Glomerular visceral epithelial cell (primary cell): Measurements from ENCODE around the gene GPER1.
A peak's percentile ranks its signal among the peaks of the same experiment; 100 is the strongest.

Experiments used
- DNase-seq: peaks from one replicate; pipeline ENCODE4 v3.0.0-alpha.2; 2016; ENCODE audit errors: extremely low spot score

Gene GPER1

DNA sequence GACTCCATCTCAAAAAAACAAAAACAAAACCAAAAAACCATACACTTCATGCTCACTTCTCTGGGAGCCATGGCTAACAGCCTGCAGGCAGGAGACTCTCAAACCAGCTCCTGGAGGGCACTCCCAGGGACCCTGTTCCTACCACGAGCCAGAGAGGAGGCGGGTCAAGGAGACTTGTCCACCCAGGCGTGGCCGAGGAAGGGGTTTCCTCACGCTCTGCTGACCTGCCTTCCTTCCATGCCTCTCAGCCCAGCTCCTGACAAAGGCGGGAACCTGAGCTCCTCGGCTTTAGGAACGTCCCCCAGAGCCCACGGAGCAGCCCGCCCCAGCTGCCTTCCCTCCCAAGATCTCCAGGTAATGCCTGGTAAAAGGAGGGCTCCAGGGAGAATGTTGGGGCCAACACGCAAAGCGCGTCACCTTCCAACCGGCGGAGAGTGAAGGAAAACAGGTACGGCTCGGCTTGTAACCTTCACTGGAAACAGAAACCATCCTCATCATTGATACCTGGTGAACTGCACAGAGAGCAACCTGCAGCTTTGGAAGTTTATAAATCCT is 34.0 kb upstream of the GPER1 start:
- DNase-seq, result no peak

DNA sequence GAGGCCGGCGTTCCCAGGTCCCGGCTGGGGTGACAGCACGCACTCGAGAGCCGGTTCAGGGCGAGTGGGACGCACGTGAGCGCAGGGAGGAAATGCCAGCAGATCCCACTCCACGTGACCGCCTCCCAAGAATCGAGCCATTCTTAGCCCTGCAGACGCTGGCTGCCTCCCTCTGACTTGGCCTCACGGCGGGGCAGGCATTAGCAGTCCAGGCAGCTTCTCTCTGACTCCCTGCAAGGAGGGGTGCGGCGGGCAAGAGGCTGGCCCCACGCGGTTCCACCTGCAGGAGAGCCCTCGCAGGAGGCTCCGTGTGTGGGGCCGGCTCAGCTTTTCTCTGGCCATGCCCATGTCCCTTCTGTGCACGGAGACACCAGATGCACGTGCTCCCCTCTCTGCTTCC is 33.5 kb upstream of the GPER1 start:
- no peak for DNase-seq

DNA sequence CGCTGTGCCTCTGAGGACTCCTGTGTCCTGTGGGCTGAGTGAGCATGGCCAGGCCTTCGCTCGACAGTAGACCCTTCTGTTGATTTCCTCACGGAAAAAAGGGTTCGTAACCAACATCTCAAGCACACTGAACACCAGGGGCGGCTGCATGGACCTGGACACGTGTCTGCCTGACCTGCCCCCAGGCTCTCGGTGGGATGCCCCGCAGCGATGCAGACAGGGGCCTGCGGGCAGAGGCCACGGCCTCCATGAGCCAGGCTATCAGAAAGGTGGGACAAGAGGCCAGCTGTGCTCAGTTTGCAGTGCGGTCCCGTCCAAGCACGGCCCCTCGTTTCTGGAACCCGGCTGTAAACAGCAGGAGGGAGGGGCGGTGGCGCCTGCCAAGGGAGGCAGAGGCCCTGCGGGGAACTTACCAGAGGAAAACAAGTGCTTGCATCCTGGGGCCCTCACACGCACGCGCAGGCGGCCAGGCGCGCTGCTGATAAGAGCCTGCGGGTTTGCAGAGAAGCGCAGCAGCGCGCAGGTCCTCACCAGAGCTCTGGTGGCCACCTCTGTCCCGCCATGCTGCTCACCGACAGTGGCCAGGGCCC is 33.0 kb upstream of the GPER1 start:
- DNase-seq, result no peak

DNA sequence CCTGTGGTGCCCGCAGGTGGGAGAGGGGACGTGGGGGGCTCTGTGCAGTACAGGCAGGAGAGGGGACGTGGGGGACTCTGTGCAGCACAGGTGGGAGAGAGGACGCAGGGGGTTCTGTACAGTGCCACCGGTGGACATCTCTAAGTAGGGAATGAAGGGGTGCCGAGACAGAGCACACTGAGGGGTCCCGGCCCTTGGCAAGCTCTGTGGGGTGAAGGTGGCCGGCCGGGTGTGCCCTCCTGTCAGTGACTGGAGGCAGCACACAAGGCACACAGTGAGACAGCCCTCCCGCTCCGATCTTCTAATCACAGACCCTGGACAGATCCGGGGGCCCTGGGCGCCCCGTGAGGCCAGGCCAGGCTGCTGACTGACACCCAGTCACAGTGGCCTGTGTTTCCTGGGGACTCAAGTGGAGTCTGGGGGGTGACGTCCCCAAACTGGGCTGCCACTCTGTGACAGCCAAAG is 32.4 kb upstream of the GPER1 start:
- no peak for DNase-seq

DNA sequence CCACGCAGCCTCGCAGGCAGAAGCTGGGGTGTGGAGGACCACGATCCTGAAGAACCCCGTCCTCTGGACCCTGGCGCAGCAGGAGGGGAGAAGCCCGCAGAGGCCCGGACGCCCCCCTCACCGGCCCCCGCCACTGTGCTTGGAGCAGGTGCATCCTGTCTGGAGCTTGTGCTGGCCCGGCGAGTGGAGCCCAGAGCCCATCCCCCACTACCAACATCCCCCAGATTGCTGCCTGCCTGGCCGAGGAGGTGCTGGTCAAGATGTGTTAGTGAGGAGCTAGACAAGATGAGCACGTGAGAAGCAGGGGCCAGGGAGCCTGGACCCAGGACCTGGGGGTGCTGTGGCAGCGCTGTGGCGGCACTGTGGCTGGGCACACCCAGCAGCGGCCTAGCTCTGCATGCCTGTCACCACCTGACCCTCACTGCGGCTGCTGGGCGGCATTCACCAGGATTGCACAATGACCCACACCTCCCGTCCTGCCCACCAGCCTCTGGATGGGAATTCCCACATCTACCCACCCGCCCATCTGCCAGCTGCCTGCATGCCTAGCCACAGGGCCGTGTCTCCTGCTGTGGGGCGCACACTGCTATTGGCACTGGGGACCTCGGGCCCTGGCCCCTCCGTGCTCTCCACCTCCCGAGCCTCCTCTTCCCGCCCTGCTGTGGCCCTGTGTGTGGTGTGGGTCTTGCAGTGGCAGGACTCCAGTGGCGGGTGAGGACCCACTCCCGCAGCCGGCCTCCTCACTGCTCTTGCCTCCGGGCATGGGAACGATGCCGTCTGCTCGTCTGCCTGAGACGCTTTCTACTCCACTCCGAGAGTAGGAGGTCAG is 31.7 kb upstream of the GPER1 start:
- peak; percentile 63 for DNase-seq

DNA sequence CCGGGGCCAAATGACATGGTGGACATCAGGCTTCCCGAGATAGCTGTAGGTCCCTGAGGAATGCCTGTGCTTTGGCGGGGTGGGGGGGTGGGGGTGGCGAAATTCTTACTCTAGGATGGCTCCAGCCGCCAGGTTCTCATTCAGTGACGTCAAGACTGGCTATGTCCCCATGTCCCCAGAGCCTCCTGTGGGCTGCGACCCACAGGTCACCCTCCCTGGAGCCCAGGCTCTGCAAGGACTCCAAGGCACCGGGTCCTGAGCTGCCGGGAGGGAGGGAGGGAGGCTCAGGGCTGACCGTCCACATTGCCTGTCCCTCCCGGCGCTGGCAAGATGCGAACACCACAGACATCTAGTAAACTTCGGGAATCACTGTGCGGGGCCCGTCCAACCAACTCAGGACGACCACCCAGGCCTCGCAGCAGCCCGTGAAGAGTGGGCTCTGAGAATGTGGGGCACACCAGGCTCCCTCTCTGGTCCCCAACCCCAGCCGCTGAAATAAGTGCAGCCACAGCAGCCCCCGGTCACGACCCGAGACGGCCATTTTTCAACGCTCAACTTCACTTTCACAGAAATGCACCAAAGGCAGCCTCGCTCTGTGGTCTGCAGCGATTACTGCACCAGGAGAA is 31.0 kb upstream of the GPER1 start:
- DNase-seq, result no peak

DNA sequence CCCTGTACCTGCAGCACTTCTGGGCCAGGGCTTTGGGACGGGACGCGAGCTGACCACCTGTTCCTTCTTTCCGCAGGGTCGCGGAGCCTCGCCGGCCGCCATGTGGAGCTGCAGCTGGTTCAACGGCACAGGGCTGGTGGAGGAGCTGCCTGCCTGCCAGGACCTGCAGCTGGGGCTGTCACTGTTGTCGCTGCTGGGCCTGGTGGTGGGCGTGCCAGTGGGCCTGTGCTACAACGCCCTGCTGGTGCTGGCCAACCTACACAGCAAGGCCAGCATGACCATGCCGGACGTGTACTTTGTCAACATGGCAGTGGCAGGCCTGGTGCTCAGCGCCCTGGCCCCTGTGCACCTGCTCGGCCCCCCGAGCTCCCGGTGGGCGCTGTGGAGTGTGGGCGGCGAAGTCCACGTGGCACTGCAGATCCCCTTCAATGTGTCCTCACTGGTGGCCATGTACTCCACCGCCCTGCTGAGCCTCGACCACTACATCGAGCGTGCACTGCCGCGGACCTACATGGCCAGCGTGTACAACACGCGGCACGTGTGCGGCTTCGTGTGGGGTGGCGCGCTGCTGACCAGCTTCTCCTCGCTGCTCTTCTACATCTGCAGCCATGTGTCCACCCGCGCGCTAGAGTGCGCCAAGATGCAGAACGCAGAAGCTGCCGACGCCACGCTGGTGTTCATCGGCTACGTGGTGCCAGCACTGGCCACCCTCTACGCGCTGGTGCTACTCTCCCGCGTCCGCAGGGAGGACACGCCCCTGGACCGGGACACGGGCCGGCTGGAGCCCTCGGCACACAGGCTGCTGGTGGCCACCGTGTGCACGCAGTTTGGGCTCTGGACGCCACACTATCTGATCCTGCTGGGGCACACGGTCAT is 30.3 kb upstream of the GPER1 start:
- no peak for DNase-seq

DNA sequence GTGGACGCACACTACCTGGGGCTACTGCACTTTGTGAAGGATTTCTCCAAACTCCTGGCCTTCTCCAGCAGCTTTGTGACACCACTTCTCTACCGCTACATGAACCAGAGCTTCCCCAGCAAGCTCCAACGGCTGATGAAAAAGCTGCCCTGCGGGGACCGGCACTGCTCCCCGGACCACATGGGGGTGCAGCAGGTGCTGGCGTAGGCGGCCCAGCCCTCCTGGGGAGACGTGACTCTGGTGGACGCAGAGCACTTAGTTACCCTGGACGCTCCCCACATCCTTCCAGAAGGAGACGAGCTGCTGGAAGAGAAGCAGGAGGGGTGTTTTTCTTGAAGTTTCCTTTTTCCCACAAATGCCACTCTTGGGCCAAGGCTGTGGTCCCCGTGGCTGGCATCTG is 29.6 kb upstream of the GPER1 start:
- no peak for DNase-seq

DNA sequence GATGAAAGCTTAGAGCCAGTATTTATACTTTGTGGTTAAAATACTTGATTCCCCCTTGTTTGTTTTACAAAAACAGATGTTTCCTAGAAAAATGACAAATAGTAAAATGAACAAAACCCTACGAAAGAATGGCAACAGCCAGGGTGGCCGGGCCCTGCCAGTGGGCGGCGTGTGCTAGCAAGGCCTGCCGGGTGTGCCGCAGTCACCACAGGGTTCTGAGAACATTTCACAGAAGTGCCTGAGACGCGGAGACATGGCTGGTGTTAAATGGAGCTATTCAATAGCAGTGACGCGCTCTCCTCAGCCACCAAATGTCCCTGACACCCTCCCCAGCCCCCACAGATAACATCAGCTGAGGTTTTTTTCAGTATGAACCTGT is 29.1 kb upstream of the GPER1 start:
- DNase-seq, result no peak

DNA sequence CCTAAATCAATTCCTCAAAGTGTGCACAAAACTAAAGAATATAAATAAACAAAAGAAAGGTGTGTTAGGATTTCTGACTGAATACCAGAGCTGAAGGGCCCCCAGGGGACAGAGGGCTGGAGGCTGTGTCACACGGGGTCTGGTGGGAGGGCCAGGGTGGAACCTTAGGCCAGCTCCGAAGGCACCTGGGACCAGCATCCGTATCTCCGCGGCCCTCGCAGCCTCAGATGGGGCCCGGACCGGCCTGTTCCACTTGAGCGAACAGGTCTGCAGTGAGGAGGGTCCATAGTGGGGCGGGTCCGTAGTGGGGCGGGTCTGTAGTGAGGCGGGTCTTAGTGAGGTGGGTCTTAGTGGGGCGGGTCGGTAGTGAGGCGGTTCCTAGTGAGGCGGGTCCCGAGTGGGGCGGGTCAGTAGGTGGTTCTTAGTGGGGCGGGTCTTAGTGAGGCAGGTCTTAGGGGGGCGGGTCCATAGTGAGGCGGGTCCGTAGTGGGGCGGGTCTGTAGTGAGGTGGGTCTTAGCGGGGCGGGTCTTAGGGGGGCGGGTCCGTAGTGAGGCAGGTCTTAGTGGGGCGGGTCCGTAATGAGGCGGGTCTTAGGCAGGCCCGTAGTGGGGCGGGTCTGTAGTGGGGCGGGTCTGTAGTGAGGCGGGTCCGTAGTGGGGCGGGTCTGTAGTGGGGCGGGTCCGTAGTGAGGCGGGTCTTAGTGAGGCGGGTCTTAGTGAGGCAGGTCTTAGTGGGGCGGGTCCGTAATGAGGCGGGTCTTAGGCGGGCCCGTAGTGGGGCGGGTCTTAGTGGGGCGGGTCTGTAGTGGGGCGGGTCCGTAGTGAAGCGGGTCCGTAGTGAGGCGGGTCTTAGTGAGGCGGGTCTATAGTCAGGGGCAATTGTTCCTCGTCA is 28.5 kb upstream of the GPER1 start:
- DNase-seq, result no peak

DNA sequence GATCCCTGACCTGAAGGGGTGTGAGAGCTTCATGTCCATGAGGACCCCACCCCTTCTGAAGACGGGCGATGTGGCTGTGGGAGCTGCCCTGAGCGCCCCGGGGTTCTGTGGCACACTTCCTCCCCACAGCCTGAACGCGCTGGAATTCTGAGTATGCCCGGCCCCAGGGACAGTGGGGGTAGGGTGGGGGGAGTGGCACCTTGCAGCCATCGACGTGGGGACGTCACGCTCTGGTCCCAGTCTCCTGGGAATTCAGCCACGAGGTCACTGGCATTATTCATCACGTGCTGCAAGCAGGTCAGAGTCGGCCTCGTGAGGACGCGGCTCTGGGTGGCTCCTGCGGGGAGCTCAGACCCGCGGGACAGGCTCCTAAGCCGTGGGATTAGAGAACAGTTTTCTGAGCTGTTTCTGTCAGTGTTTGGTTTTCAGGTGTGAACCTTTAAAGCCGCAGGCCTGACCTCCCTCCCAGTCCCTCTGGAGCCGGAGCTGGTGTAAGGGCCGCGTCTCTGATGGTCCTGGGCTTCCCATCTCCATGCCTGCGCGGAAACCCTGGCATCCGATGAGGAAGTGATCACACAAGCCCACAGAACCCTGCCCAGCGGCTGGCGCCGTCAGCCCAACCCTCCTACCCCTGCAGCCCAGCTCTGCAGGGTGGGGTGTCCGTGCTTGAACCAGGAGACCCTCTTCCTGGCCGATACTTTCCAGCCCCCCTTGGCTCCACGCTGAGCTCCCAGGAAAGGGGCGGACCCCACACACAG is 27.4 kb upstream of the GPER1 start:
- no peak for DNase-seq

DNA sequence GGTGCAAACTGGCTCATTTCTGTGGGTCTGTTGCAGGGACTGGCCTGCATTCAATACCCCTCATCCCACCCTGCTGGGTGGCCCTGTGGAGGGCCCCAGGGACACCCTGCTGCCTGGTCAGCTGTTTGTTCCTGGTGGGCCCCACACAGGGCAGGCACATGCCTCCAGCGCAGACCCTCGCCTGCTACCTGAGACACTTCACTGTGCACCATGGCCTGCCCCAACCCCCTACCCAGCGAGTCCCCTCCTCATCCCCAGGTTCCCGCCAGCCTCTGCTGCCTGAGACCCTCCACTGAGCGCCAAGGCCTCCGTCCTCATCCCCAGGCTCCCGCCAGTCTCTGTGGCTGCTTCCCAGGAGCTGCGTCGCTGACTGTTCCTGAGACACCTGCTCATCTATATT is 26.7 kb upstream of the GPER1 start:
- DNase-seq, result no peak

DNA sequence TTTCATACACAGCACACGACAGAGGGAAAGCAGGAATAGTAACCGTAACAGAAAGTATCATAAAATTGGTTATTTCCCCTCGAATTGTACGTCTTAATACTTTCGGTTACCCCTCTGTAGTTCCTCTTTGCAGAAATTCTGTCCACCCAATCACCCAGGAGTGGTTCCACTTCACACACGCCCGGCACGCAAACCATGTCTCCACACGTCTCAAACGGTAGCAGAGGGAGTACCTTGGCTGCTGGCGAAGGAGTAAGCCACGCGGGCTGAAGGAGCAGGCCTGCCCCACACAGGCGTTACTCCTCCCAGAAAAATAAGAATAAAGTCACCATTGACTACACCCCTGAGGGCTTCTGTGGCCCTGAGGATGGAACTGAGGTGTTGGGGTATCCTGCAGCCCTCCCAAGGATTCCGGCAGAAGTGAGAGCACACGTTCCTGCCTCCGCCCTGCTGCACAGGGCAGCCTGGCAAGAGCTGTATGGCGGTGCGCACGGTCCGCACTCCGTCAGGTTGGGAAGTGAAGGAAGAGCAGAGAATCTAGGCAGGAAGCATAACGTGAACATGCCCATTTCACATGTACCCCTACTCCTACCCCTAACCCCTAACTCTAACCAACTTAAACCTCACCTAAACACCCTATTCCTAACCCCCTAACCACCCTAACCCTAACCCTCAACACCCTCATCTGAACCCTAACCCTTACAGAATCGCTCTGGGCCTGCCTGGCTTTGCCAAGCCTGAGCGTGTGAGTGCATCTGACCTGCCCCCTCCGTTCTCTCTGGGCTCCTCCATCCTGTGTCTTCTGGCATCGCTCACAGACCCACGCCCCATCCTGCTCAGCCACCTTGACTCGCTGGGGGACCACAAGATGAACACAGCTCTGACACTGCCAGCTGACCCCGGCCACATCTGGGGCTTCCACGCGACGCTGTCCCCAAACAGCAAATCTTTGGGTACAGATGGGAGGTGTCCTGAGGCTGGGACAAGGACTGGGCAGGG is 25.3 kb upstream of the GPER1 start:
- no peak for DNase-seq

DNA sequence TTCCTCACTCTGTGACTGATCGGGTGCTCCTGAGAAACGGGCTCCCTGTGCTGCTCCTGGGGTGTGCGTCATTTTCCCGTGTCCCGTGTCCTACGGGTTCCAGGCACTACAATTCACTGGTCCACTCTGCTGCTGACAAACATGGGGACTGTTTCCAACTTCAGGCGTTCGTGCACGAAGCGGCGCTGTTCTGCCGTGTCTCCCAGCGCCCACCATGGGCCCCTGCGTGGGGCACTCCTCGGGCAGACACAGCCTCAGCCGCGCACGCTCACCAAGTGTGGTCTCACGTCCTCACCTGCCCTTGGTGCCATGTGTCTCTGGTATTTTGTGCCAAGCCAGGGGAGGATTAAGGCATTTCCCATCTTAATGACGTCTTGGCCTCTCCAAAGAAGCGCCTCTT is 24.6 kb upstream of the GPER1 start:
- no peak for DNase-seq

DNA sequence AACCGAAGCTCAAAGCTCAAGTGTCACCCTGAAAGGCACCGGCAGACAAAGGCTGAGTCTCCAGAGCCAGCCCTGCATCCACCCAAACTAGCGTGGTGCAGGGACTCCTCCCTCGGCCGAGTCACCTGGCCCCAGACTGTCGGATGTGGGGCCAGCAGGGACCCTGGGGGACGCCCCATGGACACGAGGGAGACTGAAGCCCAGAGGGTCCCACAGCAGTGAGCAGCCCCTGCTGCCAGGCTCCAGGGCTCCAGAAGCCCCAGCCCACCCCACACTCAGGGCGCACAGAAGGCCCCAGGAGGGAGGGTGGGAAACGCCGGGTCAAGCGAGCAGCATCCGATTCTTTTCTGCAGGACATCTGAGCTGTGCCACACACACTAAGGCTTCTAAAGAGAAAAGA is 23.3 kb upstream of the GPER1 start:
- DNase-seq, result no peak

DNA sequence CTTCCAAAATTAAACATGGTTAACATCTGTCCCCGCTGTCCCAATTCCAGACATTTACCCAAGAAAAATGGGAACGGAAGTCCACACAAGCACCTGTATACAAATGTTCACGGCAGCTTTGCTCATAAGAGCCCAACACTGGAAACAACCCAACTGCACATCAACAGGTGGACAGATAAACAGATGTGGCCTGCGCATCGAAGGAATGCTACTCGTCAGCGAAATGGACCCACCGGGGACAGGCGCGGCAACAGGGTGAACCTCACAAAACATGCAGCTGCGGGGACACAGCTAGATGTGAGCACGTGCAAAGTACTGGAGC is 22.7 kb upstream of the GPER1 start:
- DNase-seq, result no peak

DNA sequence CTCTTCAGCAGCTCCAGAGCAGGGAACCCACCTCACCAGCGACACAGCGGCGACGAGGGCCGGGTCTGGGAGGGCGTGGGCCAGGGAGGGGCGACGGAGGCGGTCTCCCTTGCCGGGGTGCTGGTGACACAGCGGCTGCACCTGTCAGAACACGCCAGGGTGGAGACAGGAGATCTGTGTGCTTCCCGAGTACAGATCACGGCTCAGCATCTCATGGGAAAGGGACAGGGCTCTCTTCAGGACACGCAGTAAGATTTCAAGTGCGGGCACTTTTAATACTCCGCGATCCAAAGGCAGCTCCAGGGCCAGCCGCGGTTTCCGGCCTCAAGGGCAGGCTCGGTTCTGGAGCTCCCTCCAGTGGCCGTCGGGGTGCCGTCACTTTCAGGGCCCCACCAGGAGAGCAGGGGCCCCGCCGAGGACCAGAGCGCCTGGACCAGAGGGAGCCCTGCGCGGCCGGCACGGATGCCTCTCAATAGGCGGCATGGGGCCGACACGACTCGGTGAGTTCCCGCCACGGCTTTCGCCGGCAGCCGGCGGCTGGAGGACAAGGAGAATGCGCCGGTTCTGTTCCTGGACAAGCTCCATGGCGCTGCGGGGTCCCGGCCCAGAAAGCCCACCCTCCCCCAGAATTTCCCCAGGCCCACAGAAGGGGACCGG is 22.2 kb upstream of the GPER1 start:
- DNase-seq, result peak; percentile 78

DNA sequence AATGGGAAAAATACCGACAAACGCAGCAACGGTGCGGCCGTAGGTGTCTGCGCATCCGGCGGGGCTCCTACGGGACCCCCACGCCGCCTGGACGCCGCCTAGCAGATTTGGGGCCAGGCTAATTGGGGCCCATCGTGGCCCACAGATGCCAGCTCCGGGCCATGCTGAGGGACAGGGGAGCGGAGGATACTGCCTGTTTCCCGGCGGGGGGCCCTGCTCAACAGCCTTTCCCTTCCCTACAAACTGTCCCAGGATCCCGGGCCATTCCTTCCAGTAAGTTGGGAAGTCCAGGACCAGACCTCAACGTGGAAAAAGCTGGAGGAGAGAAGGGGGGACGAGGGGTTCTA is 21.7 kb upstream of the GPER1 start:
- no peak for DNase-seq

DNA sequence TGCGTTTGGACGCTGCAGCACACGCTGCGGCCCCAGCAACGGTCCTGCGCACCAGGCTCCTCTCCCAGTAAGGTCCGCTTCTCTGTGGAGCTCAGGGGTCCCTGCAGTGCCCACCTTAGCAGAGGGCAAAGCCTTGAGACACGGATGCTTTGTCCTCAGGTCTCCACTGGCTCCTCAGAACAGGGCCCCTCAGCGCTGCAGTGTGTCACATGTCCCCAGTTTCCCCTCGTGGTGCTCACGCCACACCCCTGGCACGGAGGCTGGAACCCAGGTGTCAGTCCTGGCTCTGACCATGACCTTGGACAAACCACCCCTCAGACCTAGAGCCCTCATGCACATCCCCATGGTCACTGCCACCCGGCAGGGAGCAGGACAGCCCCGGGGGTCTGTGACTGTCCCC is 19.9 kb upstream of the GPER1 start:
- DNase-seq, result no peak
